Activated CD4-positive, alpha-beta memory T cell treated with anti-CD3 and anti-CD28 coated beads, Interleukin-2, amount 10 ng/mL, durations not matched to agents 7 days and 5 days (primary cell): ENCODE data around the gene GUK1. TPM values are rescaled to one million over a fixed set of nuclear protein-coding genes. Genes with fewer than 3 reads are reported as not detected.

Experiments used
- CTCF ChIA-PET: fragments of 350-600 bp; sonication (Branson Sonifier 250); formaldehyde crosslinking; loops from one replicate; lab custom pipeline; 2021; ENCODE audit warnings: antibody characterized with exemption, inconsistent platforms; lab: Charles Lee
- POLR2A ChIA-PET: fragments of 350-600 bp; sonication (Branson Sonifier 250); formaldehyde crosslinking; loops from one replicate; lab custom pipeline; 2021; ENCODE audit warnings: antibody characterized with exemption; lab: Charles Lee
- DNase-seq: peaks from one replicate; pipeline ENCODE4 v3.0.0-alpha.2; 2020
- H3K27ac Mint-ChIP-seq: one replicate; pipeline ENCODE4 v1.8.0; 2021; ENCODE audit warnings: mild to moderate bottlenecking, mixed read lengths
- H3K27me3 Mint-ChIP-seq: one replicate; pipeline ENCODE4 v1.8.0; 2021; ENCODE audit warnings: mixed read lengths
- H3K36me3 Mint-ChIP-seq: one replicate; pipeline ENCODE4 v1.8.0; 2021; ENCODE audit warnings: low read depth, mixed read lengths
- H3K4me1 Mint-ChIP-seq: one replicate; pipeline ENCODE4 v1.8.0; 2021; ENCODE audit warnings: mixed read lengths
- H3K4me3 Mint-ChIP-seq: one replicate; pipeline ENCODE4 v1.8.0; 2021; ENCODE audit warnings: mild to moderate bottlenecking, mixed read lengths
- H3K9me3 Mint-ChIP-seq: one replicate; pipeline ENCODE4 v1.8.0; 2021; ENCODE audit warnings: mixed read lengths
- total RNA-seq, 2 experiments: library from RNA; stranded (reverse); gene quantifications; one replicate each; pipeline ENCODE4 v1.2.3, GENCODE V29; 2021

The GUK1 gene
- total RNA-seq, 2 experiments from 2014 or later = 280 to 284 TPM

GRCh38 chr1:228118040-228118439, 22.0 kb upstream of the GUK1 start:
- Mint-ChIP-seq H3K4me1 (peaks cover 7% of the 10 kb centered on the region), H3K27me3 (peaks cover 8% of the 10 kb centered on the region), H3K27ac (no peak overlapping the region), H3K4me3 (no peak overlapping the region), H3K9me3 (peaks cover 7% of the 10 kb centered on the region), H3K36me3 (peaks cover 6% of the 10 kb centered on the region)
- CTCF ChIA-PET = interaction anchor here (1.6 kb wide), 1 partner anchor 8 kb away, joined by 4 read pairs; the partner anchor contains the start of gene MRPL55
- no peak for DNase-seq
- POLR2A ChIA-PET = interaction anchor here (1.6 kb wide), 1 partner anchor 8 kb away, joined by 8 read pairs; the partner anchor contains the start of gene MRPL55

GRCh38 chr1:228120351-228120750, 19.7 kb upstream of the GUK1 start:
- Mint-ChIP-seq H3K4me3 (no peak overlapping the region), H3K27ac (no peak overlapping the region), H3K4me1 (peaks cover 7% of the 10 kb centered on the region), H3K27me3 (peaks cover 10% of the 10 kb centered on the region), H3K9me3 (peaks cover 7% of the 10 kb centered on the region), H3K36me3 (peaks cover 6% of the 10 kb centered on the region)
- DNase-seq = no peak
- POLR2A ChIA-PET = no interaction called here
- CTCF ChIA-PET = no interaction called here

- Mint-ChIP-seq H3K4me3 (no peak overlapping the region), H3K27ac (no peak overlapping the region), H3K9me3 (peaks cover 7% of the 10 kb centered on the region), H3K36me3 (peaks cover 6% of the 10 kb centered on the region), H3K4me1 (peaks cover 7% of the 10 kb centered on the region), H3K27me3 (peaks cover 10% of the 10 kb centered on the region)
- no peak for DNase-seq
- ChIA-PET POLR2A (no interaction called here), CTCF (interaction anchor here (0.9 to 1.9 kb wide), 3 partner anchors 10 to 123 kb away, joined by 3 to 8 read pairs (median 3); no protein-coding TSS in a partner anchor)
These were observed 19.1 kb upstream of the GUK1 start for GRCh38 chr1:228120857-228121489.

- ChIA-PET CTCF (interaction anchor here (0.6 to 1.9 kb wide), 3 partner anchors 8 to 377 kb away, joined by 3 to 8 read pairs (median 3); no protein-coding TSS in a partner anchor), POLR2A (interaction anchor here (1.4 kb wide), 1 partner anchor 13 kb away, joined by 3 read pairs; no protein-coding TSS in a partner anchor)
- H3K27ac Mint-ChIP-seq = no peak overlapping the region
- H3K36me3 Mint-ChIP-seq = peaks cover 2% of the 10 kb centered on the region
- H3K9me3 Mint-ChIP-seq = peaks cover 3% of the 10 kb centered on the region
- no peak overlapping the region for H3K4me3 Mint-ChIP-seq
- H3K4me1 Mint-ChIP-seq = peaks cover 7% of the 10 kb centered on the region
- peaks cover 13% of the 10 kb centered on the region for H3K27me3 Mint-ChIP-seq
- DNase-seq = no peak
These were observed 17.1 kb upstream of the GUK1 start for GRCh38 chr1:228122921-228123441.

GRCh38 chr1:228123505-228123904, 16.6 kb upstream of the GUK1 start:
- peaks cover 12% of the 10 kb centered on the region for H3K27me3 Mint-ChIP-seq
- DNase-seq = no peak
- H3K27ac Mint-ChIP-seq = no peak overlapping the region
- H3K36me3 Mint-ChIP-seq = no peaks in the 10 kb centered on the region
- ChIA-PET CTCF (no interaction called here), POLR2A (interaction anchor here (1.4 kb wide), 1 partner anchor 14 kb away, joined by 3 read pairs; no protein-coding TSS in a partner anchor)
- peaks cover 7% of the 10 kb centered on the region for H3K4me1 Mint-ChIP-seq
- H3K9me3 Mint-ChIP-seq = no peaks in the 10 kb centered on the region
- H3K4me3 Mint-ChIP-seq = no peak overlapping the region

- CTCF ChIA-PET = interaction anchor here (1.6 kb wide), 1 partner anchor 41 kb away, joined by 4 read pairs; no protein-coding TSS in a partner anchor
- Mint-ChIP-seq H3K9me3 (no peaks in the 10 kb centered on the region), H3K27ac (no peak overlapping the region), H3K4me3 (no peak overlapping the region), H3K36me3 (no peaks in the 10 kb centered on the region), H3K4me1 (peaks cover 7% of the 10 kb centered on the region), H3K27me3 (peaks cover 12% of the 10 kb centered on the region)
- DNase-seq = no peak
- POLR2A ChIA-PET = no interaction called here
These were observed 14.9 kb upstream of the GUK1 start for GRCh38 chr1:228125185-228125584.

GRCh38 chr1:228131766-228132165, 8.3 kb upstream of the GUK1 start:
- Mint-ChIP-seq H3K27ac (no peak overlapping the region), H3K36me3 (no peaks in the 10 kb centered on the region), H3K27me3 (peaks cover 21% of the 10 kb centered on the region), H3K4me1 (peaks cover 4% of the 10 kb centered on the region), H3K9me3 (no peaks in the 10 kb centered on the region), H3K4me3 (no peak overlapping the region)
- ChIA-PET POLR2A (interaction anchor here (1.5 kb wide), 1 partner anchor 326 kb away, joined by 5 read pairs; a partner anchor contains a TSS), CTCF (interaction anchor here (1.4 to 2.3 kb wide), 6 partner anchors 10 to 382 kb away, joined by 3 to 35 read pairs (median 6); partner anchors contain the start of gene IBA57)
- no peak for DNase-seq

- Mint-ChIP-seq H3K9me3 (no peaks in the 10 kb centered on the region), H3K4me3 (no peak overlapping the region), H3K27me3 (peaks cover 23% of the 10 kb centered on the region), H3K27ac (no peak overlapping the region), H3K36me3 (no peaks in the 10 kb centered on the region), H3K4me1 (peaks cover 9% of the 10 kb centered on the region)
- CTCF ChIA-PET = interaction anchor here (2.3 kb wide), 1 partner anchor 31 kb away, joined by 7 read pairs; the partner anchor contains the start of gene IBA57
- POLR2A ChIA-PET = no interaction called here
- DNase-seq = no peak
These were observed 5.5 kb upstream of the GUK1 start for GRCh38 chr1:228134591-228134990.

- Mint-ChIP-seq H3K27ac (no peak overlapping the region), H3K36me3 (peaks cover 10% of the 10 kb centered on the region), H3K9me3 (no peaks in the 10 kb centered on the region), H3K4me1 (peaks cover 12% of the 10 kb centered on the region), H3K27me3 (peaks cover 22% of the 10 kb centered on the region), H3K4me3 (no peak overlapping the region)
- ChIA-PET POLR2A (interaction anchor here (1.3 to 10.2 kb wide), 2 partner anchors 27 to 28 kb away, joined by 4 to 95 read pairs; partner anchors contain the start of gene IBA57), CTCF (interaction anchor here (1.2 to 7.7 kb wide), 4 partner anchors 10 to 77 kb away, joined by 3 to 50 read pairs (median 4); partner anchors contain the start of gene IBA57)
- DNase-seq = no peak
These were observed 3.2 kb upstream of the GUK1 start for GRCh38 chr1:228136901-228137300.

GRCh38 chr1:228139406-228139930, 611 bp upstream of the GUK1 start:
- H3K27ac Mint-ChIP-seq = peak overlapping the region; percentile 98
- H3K4me3 Mint-ChIP-seq = peak overlapping the region; percentile 99
- H3K27me3 Mint-ChIP-seq = peaks cover 19% of the 10 kb centered on the region
- H3K4me1 Mint-ChIP-seq = peaks cover 36% of the 10 kb centered on the region
- DNase-seq = no peak
- H3K9me3 Mint-ChIP-seq = no peaks in the 10 kb centered on the region
- ChIA-PET POLR2A (interaction anchor here (1.0 to 10.2 kb wide), 3 partner anchors 26 to 282 kb away, joined by 3 to 95 read pairs (median 4); partner anchors contain the start of gene IBA57), CTCF (interaction anchor here (1.2 to 7.7 kb wide), 3 partner anchors 9 to 30 kb away, joined by 3 to 50 read pairs (median 8); partner anchors contain the start of genes IBA57 and MRPL55)
- H3K36me3 Mint-ChIP-seq = peaks cover 28% of the 10 kb centered on the region

- Mint-ChIP-seq H3K27ac (peak overlapping the region; percentile 98), H3K27me3 (peaks cover 16% of the 10 kb centered on the region), H3K36me3 (peaks cover 28% of the 10 kb centered on the region), H3K4me3 (peak overlapping the region; percentile 99), H3K9me3 (no peaks in the 10 kb centered on the region), H3K4me1 (peaks cover 36% of the 10 kb centered on the region)
- ChIA-PET CTCF (interaction anchor here (0.6 to 7.7 kb wide), 4 partner anchors 10 to 317 kb away, joined by 3 to 50 read pairs (median 6); partner anchors contain the start of gene IBA57), POLR2A (interaction anchor here (0.7 to 10.2 kb wide), 16 partner anchors 8 to 374 kb away, joined by 3 to 95 read pairs (median 4); partner anchors contain the start of genes ARF1, C1orf35 and IBA57)
- no peak for DNase-seq
These were observed 696 bp downstream of the GUK1 start for GRCh38 chr1:228140724-228141225.
